ENCODE results near the gene FHIT.

DNA sequence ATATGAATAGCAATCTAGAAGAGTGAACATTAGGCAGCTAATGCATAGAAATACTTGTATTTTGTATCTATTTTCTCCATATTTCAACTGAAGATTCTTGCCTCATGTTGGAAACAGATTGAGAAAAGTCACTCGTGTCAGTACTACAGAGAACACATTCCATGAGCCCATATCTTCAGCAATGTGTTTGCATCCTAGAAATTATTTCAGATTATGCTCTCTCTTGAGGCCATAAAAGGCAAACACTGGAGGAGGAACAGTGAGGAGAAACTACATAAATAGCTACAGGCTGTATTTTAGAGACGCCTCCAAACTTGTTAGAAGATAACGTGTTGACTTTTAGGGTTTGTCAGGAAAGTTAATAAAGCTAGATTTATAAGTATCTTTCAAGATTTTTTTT, 906.9 kb downstream of the FHIT start:
- TF ChIP-seq, protein P1, sequence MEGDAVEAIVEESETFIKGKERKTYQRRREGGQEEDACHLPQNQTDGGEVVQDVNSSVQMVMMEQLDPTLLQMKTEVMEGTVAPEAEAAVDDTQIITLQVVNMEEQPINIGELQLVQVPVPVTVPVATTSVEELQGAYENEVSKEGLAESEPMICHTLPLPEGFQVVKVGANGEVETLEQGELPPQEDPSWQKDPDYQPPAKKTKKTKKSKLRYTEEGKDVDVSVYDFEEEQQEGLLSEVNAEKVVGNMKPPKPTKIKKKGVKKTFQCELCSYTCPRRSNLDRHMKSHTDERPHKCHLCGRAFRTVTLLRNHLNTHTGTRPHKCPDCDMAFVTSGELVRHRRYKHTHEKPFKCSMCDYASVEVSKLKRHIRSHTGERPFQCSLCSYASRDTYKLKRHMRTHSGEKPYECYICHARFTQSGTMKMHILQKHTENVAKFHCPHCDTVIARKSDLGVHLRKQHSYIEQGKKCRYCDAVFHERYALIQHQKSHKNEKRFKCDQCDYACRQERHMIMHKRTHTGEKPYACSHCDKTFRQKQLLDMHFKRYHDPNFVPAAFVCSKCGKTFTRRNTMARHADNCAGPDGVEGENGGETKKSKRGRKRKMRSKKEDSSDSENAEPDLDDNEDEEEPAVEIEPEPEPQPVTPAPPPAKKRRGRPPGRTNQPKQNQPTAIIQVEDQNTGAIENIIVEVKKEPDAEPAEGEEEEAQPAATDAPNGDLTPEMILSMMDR (IDR thresholded peaks at IDR 0.05 in 4 of 5, conservative IDR thresholded peaks at IDR 0.05 in 1 of 5), result no peak
- no peak for TF ChIP-seq POLR2A (IDR thresholded peaks at IDR 0.05)
